Transverse colon (tissue), 4 donors: ENCODE data around the gene ESYT2. TPM values are rescaled to one million over a fixed set of nuclear protein-coding genes. Genes with fewer than 3 reads are reported as not detected.
"Not testable (repeated sequence)": the region's sequence is repeated elsewhere in the genome, so short reads cannot be mapped to it uniquely, and the experiment has no call there.

Experiments used
- DNase-seq: peaks from one replicate; pipeline ENCODE4 v3.0.0-alpha.2; 2019
- H3K27ac ChIP-seq, 4 donors: fragments of 200-600 bp; sonication (generic); 2 replicates each; pipeline ENCODE4 v1.5.1; 2016 to 2018; ENCODE audit warnings: inconsistent platforms in 4 of 4
- H3K27me3 ChIP-seq: fragments of 200-600 bp; sonication (generic); 2 replicates; pipeline ENCODE4 v1.5.1; 2017; ENCODE audit warnings: inconsistent platforms
- H3K36me3 ChIP-seq, 4 donors: fragments of 200-600 bp; sonication (generic); 2 replicates each; pipeline ENCODE4 v1.5.1; 2017 to 2019; ENCODE audit warnings: inconsistent platforms in 4 of 4
- H3K4me1 ChIP-seq, 4 donors: fragments of 200-600 bp; sonication (generic); 2 replicates each; pipeline ENCODE4 v1.5.1; 2017 to 2020; ENCODE audit warnings: inconsistent platforms in 4 of 4
- H3K4me3 ChIP-seq, 4 donors: fragments of 200-600 bp; sonication (generic); 1 replicate in 1 of 4; 2 replicates in 3 of 4; pipeline versions ENCODE4 v1.5.1 to v1.6.1; 2017 to 2019; ENCODE audit warnings: inconsistent platforms in 4 of 4
- H3K9me3 ChIP-seq, 2 donors: fragments of 200-600 bp; sonication (generic); 2 replicates each; pipeline ENCODE4 v1.5.1; 2017 to 2019; ENCODE audit warnings: inconsistent platforms in 2 of 2
- EP300 ChIP-seq: sonication (generic); formaldehyde crosslinking; IDR thresholded peaks from one replicate; pipeline ENCODE4 v1.6.1; 2017; ENCODE audit warnings: antibody characterized with exemption, low read depth
- POLR2A ChIP-seq: fragments of 450-650 bp; IDR thresholded peaks from one replicate; pipeline ENCODE4 v1.6.1; 2016; ENCODE audit warnings: antibody characterized with exemption, mild to moderate bottlenecking, moderate library complexity
- POLR2AphosphoS5 ChIP-seq, 3 donors: sonication (generic); formaldehyde crosslinking; IDR thresholded peaks; one replicate each; pipeline ENCODE4 v1.6.1; 2016; ENCODE audit warnings: antibody characterized with exemption in 3 of 3
- WGBS, 2 donors: methylation state at CpG; one replicate each; pipeline ENCODE4 v1.1.5; 2018; ENCODE audit warnings: low coverage in 1 of 2; 5-methylcytosine and 5-hydroxymethylcytosine counted together
- in situ Hi-C, 4 donors: fragments of 200-750 bp; cut with MboI; loops; one replicate each; pipeline versions ENCODE4 v1.15.0 to v1.15.1; 2017; ENCODE audit warnings: low sequenced_read_pairs in 3 of 4, low pct_ligation_motif_present in 1 of 4, low pct_unique_long_range_greater_than_20kb in 1 of 4
- intact Hi-C: fragments of 100-400 bp; cut with DNase I; formaldehyde crosslinking; loops from one replicate; pipeline ENCODE4 v1.15.1; 2023; ENCODE audit warnings: low total_unique reads
- total RNA-seq, 4 donors: library from RNA; depleted of rRNA; stranded (reverse); fragments of >200 nt; gene quantifications; one replicate each; pipeline ENCODE4 v1.1.0, GENCODE V29; 2016
- TF ChIP-seq, protein P1 (sequence below), 5 experiments: fragments of 200-600 bp in 3 of 5; fragments of 450-650 bp in 2 of 5; sonication (generic) in 3 of 5; IDR thresholded peaks; 1 replicate in 2 of 5; 2 replicates in 3 of 5; pipeline ENCODE4 v1.5.1; 2016 to 2017; ENCODE audit warnings: antibody characterized with exemption in 5 of 5, inconsistent platforms in 3 of 5, mild to moderate bottlenecking in 2 of 5, moderate library complexity in 1 of 5

The ESYT2 gene, protein sequence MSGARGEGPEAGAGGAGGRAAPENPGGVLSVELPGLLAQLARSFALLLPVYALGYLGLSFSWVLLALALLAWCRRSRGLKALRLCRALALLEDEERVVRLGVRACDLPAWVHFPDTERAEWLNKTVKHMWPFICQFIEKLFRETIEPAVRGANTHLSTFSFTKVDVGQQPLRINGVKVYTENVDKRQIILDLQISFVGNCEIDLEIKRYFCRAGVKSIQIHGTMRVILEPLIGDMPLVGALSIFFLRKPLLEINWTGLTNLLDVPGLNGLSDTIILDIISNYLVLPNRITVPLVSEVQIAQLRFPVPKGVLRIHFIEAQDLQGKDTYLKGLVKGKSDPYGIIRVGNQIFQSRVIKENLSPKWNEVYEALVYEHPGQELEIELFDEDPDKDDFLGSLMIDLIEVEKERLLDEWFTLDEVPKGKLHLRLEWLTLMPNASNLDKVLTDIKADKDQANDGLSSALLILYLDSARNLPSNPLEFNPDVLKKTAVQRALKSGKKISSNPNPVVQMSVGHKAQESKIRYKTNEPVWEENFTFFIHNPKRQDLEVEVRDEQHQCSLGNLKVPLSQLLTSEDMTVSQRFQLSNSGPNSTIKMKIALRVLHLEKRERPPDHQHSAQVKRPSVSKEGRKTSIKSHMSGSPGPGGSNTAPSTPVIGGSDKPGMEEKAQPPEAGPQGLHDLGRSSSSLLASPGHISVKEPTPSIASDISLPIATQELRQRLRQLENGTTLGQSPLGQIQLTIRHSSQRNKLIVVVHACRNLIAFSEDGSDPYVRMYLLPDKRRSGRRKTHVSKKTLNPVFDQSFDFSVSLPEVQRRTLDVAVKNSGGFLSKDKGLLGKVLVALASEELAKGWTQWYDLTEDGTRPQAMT
- total RNA-seq = 100 to 1,000 TPM in 1 of 4 donors, 10 to 100 TPM in 3; 78.6 to 113 (median 87.3) TPM

DNA sequence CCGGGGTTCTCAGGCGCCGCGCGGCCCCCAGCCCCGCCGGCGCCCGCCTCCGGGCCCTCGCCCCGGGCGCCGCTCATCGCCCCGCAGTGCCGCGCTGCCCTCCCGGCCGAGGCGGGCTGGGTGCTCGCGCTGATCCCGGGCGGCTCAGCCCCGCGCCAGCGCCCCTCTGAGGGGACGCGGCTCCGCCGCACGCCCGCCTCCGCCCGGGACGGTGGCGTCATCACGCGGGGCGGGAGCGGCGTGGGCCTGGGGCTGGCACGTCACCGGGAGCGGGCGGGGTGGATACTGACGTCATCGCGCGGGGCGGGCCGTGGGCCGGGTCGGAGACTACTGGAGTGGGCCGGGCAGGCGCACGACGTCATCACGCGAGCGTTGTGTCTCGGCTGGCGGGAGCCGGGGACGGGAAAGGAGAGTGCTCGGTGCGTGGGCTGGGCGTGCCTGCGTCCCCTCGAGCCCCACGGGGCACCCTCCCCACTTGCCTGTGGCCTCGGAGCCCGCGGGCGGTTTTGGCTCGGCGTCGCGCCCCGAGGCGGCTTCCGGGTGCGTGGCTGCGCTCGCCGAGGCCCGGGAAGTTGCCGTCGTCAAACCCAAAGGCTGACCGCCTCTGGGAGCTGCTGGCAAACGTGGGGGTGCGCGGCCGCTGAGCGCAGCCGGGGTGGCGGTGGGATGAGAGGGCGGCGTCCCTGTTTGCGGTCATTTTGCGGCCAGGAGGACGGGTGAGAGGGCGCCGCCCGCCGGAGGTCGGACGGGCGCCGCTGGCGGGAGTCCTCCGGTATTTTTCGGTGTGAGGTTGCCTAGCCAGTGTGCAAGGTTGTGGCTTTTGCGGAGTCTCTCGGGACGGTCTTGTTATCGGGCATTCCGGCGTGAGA lies at the start of gene ESYT2:
ESYT2 (minus strand) TSS at position 168 of the 869 bp plus-strand sequence; CDS start at position 77, 91 bp downstream.
- intact Hi-C loops = no loop called here
- peak within 1 kb of the TSS; percentile 98 to 100 (median 100) for H3K27ac ChIP-seq
- no peaks in the 10 kb centered on the region for H3K27me3 ChIP-seq
- H3K36me3 ChIP-seq = no peaks in the 10 kb centered on the region
- in situ Hi-C loops = no loop called here
- DNase-seq = peak; percentile 98
- H3K4me1 ChIP-seq = peaks cover 5 to 40% (median 15%) of the 10 kb centered on the region in 4 donors
- 0% methylated on average over 80 of the region's 120 CpGs; no CpG with 5 or more reads in 1 of the 2 donors for WGBS, 2 donors
- TF ChIP-seq POLR2AphosphoS5 (IDR thresholded peaks at IDR 0.05) (peak; percentile 97 to 99 (median 99)), EP300 (peak; percentile 92), POLR2A (peak; percentile 98)
- TF ChIP-seq, protein P1, sequence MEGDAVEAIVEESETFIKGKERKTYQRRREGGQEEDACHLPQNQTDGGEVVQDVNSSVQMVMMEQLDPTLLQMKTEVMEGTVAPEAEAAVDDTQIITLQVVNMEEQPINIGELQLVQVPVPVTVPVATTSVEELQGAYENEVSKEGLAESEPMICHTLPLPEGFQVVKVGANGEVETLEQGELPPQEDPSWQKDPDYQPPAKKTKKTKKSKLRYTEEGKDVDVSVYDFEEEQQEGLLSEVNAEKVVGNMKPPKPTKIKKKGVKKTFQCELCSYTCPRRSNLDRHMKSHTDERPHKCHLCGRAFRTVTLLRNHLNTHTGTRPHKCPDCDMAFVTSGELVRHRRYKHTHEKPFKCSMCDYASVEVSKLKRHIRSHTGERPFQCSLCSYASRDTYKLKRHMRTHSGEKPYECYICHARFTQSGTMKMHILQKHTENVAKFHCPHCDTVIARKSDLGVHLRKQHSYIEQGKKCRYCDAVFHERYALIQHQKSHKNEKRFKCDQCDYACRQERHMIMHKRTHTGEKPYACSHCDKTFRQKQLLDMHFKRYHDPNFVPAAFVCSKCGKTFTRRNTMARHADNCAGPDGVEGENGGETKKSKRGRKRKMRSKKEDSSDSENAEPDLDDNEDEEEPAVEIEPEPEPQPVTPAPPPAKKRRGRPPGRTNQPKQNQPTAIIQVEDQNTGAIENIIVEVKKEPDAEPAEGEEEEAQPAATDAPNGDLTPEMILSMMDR (IDR thresholded peaks at IDR 0.05) = peak in 3 of 5 experiments; percentile 11 to 25 (median 13)
- H3K4me3 ChIP-seq = peak within 1 kb of the TSS; percentile 69 to 98 (median 88)
- no peaks in the 10 kb centered on the region for H3K9me3 ChIP-seq

DNA sequence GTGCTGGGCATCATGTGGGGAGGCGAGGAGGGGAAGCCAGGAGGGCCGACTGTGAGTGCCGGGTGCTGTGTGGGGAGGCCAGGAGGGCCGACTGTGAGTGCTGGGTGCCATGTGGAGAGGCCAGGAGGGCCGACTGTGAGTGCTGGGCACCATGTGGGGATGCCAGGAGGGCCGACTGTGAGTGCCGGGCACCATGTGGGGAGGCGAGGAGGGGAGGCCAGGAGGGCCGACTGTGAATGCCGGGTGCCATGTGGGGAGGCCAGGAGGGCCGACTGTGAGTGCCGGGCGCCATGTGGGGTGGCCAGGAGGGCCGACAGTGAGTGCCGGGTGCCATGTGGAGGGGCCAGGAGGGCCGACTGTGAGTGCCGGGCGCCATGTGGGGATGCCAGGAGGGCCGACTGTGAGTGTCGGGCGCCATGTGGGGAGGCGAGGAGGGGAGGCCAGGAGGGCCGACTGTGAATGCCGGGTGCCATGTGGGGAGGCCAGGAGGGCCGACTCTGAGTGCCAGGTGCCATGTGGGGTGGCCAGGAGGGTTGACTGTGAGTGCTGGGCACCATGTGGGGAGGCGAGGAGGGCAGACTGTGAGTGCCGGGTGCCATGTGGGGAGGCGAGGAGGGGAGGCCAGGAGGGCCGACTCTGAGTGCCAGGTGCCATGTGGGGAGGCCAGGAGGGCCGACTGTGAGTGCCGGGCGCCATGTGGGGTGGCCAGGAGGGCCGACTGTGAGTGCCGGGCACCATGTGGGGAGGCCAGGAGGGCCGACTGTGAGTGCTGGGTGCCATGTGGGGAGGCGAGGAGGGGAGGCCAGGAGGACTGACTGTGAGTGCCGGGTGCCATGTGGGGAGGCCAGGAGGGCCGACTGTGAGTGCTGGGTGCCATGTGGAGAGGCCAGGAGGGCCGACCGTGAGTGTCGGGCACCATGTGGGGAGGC lies 49.1 kb upstream of the ESYT2 start:
- in situ Hi-C loops, H3K4me3 ChIP-seq, DNase-seq, H3K9me3 ChIP-seq, H3K27me3 ChIP-seq, H3K4me1 ChIP-seq, H3K27ac ChIP-seq, intact Hi-C loops: not testable (repeated sequence)
- WGBS, 2 donors = 89 to 92% methylated on average over 23 to 41 of the region's 41 CpGs
- peaks cover 0 to 47% (median 13%) of the 10 kb centered on the region in 4 donors for H3K36me3 ChIP-seq

DNA sequence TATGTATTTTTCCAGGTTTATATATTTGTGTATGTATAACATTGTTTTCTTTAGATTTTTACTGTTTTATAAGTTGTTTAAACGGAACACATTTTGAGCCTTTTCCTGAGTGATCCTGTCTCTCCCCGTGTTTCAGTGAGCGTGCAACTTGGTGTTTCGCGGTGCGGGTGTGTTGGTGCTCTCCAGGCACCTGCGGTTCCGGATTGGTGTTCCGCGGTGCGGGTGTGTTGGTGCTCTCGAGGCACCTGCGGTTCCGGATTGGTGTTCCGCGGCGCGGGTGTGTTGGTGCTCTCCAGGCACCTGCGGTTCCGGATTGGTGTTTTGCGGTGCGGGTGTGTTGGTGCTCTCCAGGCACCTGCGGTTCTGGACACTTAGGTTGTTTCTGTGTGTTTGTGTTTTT lies 47.7 kb upstream of the ESYT2 start:
- no peak for TF ChIP-seq POLR2AphosphoS5 (IDR thresholded peaks at IDR 0.05)
- TF ChIP-seq POLR2A = no peak
- no peak for TF ChIP-seq EP300
- TF ChIP-seq, protein P1 (IDR thresholded peaks at IDR 0.05) = no peak
- DNase-seq = no peak
- intact Hi-C loops = no loop called here
- 94 to 96% methylated on average over 9 to 23 of the region's 23 CpGs for WGBS, 2 donors
- H3K4me1 ChIP-seq = no peaks in the 10 kb centered on the region
- H3K27me3 ChIP-seq = no peaks in the 10 kb centered on the region
- H3K4me3 ChIP-seq = no peak overlapping the region
- in situ Hi-C loops = no loop called here
- H3K36me3 ChIP-seq = peaks cover 0 to 60% (median 14%) of the 10 kb centered on the region in 4 donors
- H3K9me3 ChIP-seq = no peaks in the 10 kb centered on the region
- no peak overlapping the region for H3K27ac ChIP-seq

DNA sequence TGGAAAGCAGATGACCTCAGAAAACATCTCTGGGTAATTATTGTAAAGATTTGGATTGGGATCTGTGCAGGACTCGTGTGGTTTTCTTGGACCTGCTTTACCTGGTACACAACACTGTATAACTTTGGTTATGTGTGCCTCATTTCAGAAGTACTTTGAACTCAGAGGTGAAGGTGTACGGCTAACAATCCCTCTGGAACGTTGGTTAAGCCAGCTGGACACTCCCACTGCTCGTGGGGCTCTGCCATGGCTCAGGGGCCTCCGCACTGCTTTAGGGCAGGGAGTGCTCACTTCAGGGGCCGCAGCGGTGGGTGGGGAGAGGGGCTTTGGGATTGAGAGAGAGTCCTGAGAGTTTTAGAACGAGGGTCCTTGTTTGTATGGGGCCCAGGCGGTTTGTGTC lies 40.6 kb upstream of the ESYT2 start:
- TF ChIP-seq POLR2A (no peak), EP300 (no peak), POLR2AphosphoS5 (IDR thresholded peaks at IDR 0.05) (no peak)
- TF ChIP-seq, protein P1 (IDR thresholded peaks at IDR 0.05) = no peak
- WGBS, 2 donors = 85 to 91% methylated on average over 9 of the region's 9 CpGs
- no peaks in the 10 kb centered on the region for H3K9me3 ChIP-seq
- H3K27ac ChIP-seq = no peak overlapping the region
- no peaks in the 10 kb centered on the region for H3K27me3 ChIP-seq
- no peak overlapping the region for H3K4me3 ChIP-seq
- in situ Hi-C loops = no loop called here
- intact Hi-C loops = no loop called here
- H3K36me3 ChIP-seq = peaks cover 0 to 34% (median 4%) of the 10 kb centered on the region in 4 donors
- no peak for DNase-seq
- peaks cover 0 to 19% (median 15%) of the 10 kb centered on the region in 4 donors for H3K4me1 ChIP-seq
